SK-N-SH (cell line): ENCODE measurements around the gene MICB. TPM values are rescaled to one million over a fixed set of nuclear protein-coding genes. Genes with fewer than 3 reads are reported as not detected.

Source experiments
- CTCF ChIA-PET: fragments of 300-600, 350-600 bp; formaldehyde crosslinking; extraction: SDS; loops from one replicate; lab custom pipeline; 2021; lab: Yijun Ruan, JAX
- POLR2A ChIA-PET: fragments of 350-600 bp; sonication (Branson Sonifier 250); formaldehyde crosslinking; extraction: SDS; loops from one replicate; lab custom pipeline; 2020; ENCODE audit warnings: antibody characterized with exemption, inconsistent platforms; lab: Yijun Ruan, JAX
- DNase-seq: peaks from one replicate; pipeline ENCODE4 v3.0.0; 2012
- H2AFZ ChIP-seq: fragments of 200-600 bp; sonication (generic); 2 replicates; pipeline ENCODE4 v1.8.1; 2016; ENCODE audit warnings: antibody characterized with exemption, mild to moderate bottlenecking, low read depth
- H3F3A ChIP-seq: fragments of 200-600 bp; sonication (generic); replicated peaks from 2 replicates; pipeline ENCODE3; 2016; ENCODE audit warnings: antibody characterized with exemption, mild to moderate bottlenecking; ENCODE audit not compliant: insufficient read depth
- H3K27ac ChIP-seq, 2 experiments: fragments of 200-500 bp in 1 of 2; fragments of 200-600 bp in 1 of 2; sonication (Bioruptor generic) in 1 of 2; sonication (generic), shearing (Covaris generic) in 1 of 2; 2 replicates each; pipeline versions ENCODE4 v1.5.1 to v1.6.1; 2014 to 2016; ENCODE audit warnings: low read depth in 2 of 2, inconsistent platforms in 1 of 2, low read length in 1 of 2, mild to moderate bottlenecking in 1 of 2, mixed read lengths in 1 of 2
- H3K27me3 ChIP-seq: fragments of 200-600 bp; sonication (generic), shearing (Covaris generic); 2 replicates; pipeline ENCODE4 v1.6.1; 2016; ENCODE audit warnings: mixed run types; ENCODE audit not compliant: insufficient read depth
- H3K36me3 ChIP-seq, 2 experiments: fragments of 200-500 bp in 1 of 2; fragments of 200-600 bp in 1 of 2; sonication (Bioruptor generic) in 1 of 2; sonication (generic) in 1 of 2; replicated peaks in 1 of 2; 2 replicates each; pipeline versions ENCODE3 to v1.5.1; 2014 to 2016; ENCODE audit warnings: low read length in 1 of 2, mild to moderate bottlenecking in 1 of 2; ENCODE audit not compliant: insufficient read depth in 2 of 2, control insufficient read depth in 1 of 2
- H3K4me1 ChIP-seq, 2 experiments: fragments of 200-500 bp in 1 of 2; fragments of 200-600 bp in 1 of 2; sonication (Bioruptor generic) in 1 of 2; sonication (generic), shearing (Covaris generic) in 1 of 2; 2 replicates each; pipeline versions ENCODE4 v1.5.1 to v1.6.1; 2014 to 2016; ENCODE audit warnings: low read depth in 1 of 2, low read length in 1 of 2, mixed run types in 1 of 2; ENCODE audit not compliant: insufficient read depth in 2 of 2, control insufficient read depth in 1 of 2
- H3K4me2 ChIP-seq: fragments of 200-600 bp; sonication (generic), shearing (Covaris generic); 2 replicates; pipeline ENCODE4 v1.6.1; 2017; ENCODE audit warnings: mixed run types
- H3K4me3 ChIP-seq, 2 experiments: fragments of 200-500 bp in 1 of 2; fragments of 200-600 bp in 1 of 2; sonication (Bioruptor generic) in 1 of 2; sonication (generic), shearing (Covaris generic) in 1 of 2; 2 replicates each; pipeline versions ENCODE4 v1.5.1 to v1.8.1; 2014 to 2016; ENCODE audit warnings: low read depth in 2 of 2, inconsistent platforms in 1 of 2, low read length in 1 of 2, mild to moderate bottlenecking in 1 of 2, mixed read lengths in 1 of 2, moderate library complexity in 1 of 2
- H3K79me2 ChIP-seq: fragments of 200-600 bp; sonication (generic); 2 replicates; pipeline ENCODE4 v1.8.1; 2017; ENCODE audit warnings: mild to moderate bottlenecking; ENCODE audit not compliant: insufficient read depth
- H3K9ac ChIP-seq: fragments of 200-600 bp; sonication (generic); 2 replicates; pipeline ENCODE4 v1.6.1; 2017; ENCODE audit warnings: mixed run types
- H3K9me2 ChIP-seq: fragments of 200-600 bp; sonication (generic); 2 replicates; pipeline ENCODE4 v1.6.1; 2017; ENCODE audit warnings: mixed run types
- H3K9me3 ChIP-seq: fragments of 200-600 bp; sonication (generic); 2 replicates; pipeline ENCODE4 v1.6.1; 2017; ENCODE audit warnings: mixed run types, mild to moderate bottlenecking, moderate library complexity
- H4K20me1 ChIP-seq: fragments of 200-600 bp; sonication (generic); 2 replicates; pipeline ENCODE4 v1.6.1; 2017; ENCODE audit warnings: mild to moderate bottlenecking, mixed run types; ENCODE audit not compliant: insufficient read depth
- ELF1 ChIP-seq: IDR thresholded peaks from 2 replicates; pipeline ENCODE4 v1.4.0; 2012
- EP300 ChIP-seq, 2 experiments: IDR thresholded peaks; 2 replicates each; pipeline versions ENCODE4 v1.4.0 to v1.6.1; 2012; ENCODE audit warnings: borderline replicate concordance in 1 of 2, low read depth in 1 of 2, low read length in 1 of 2
- EZH2phosphoT487 ChIP-seq: fragments of 200-600 bp; sonication (generic); IDR thresholded peaks from 2 replicates; pipeline ENCODE4 v1.6.1; 2017; ENCODE audit warnings: low read depth, mixed run types, mild to moderate bottlenecking, antibody characterized with exemption, moderate library complexity, borderline replicate concordance
- FOSL2 ChIP-seq: IDR thresholded peaks from 2 replicates; pipeline ENCODE4 v1.4.0; 2012; ENCODE audit warnings: low read depth, mild to moderate bottlenecking, moderate library complexity, borderline replicate concordance
- FOXJ3 ChIP-seq: sonication (generic); formaldehyde crosslinking; IDR thresholded peaks from 2 replicates; pipeline ENCODE4 v1.5.1; 2020; ENCODE audit warnings: mild to moderate bottlenecking, missing genetic modification reagents
- FOXM1 ChIP-seq: IDR thresholded peaks from 2 replicates; pipeline ENCODE4 v1.4.0; 2012; ENCODE audit warnings: low read depth, mild to moderate bottlenecking
- GABPA ChIP-seq: IDR thresholded peaks from 2 replicates; pipeline ENCODE4 v1.4.0; 2012; ENCODE audit warnings: low read depth, mild to moderate bottlenecking
- GATA2 ChIP-seq: sonication (generic); formaldehyde crosslinking; IDR thresholded peaks from 2 replicates; pipeline ENCODE4 v1.5.0; 2020; ENCODE audit warnings: mild to moderate bottlenecking, missing genetic modification reagents
- JUND ChIP-seq: IDR thresholded peaks from 2 replicates; pipeline ENCODE4 v1.4.0; 2012
- MEF2A ChIP-seq: IDR thresholded peaks from 2 replicates; pipeline ENCODE4 v1.4.0; 2012; ENCODE audit warnings: low read depth, borderline replicate concordance
- MXI1 ChIP-seq: IDR thresholded peaks from 2 replicates; pipeline ENCODE4 v1.6.1; 2012; ENCODE audit warnings: mild to moderate bottlenecking, low read depth, low read length, improper control_type of control experiment
- NFIC ChIP-seq: IDR thresholded peaks from 2 replicates; pipeline ENCODE4 v1.4.0; 2012; ENCODE audit warnings: borderline replicate concordance
- POLR2AphosphoS5 ChIP-seq: IDR thresholded peaks from 2 replicates; pipeline ENCODE4 v1.6.1; 2012; ENCODE audit warnings: low read depth, low read length
- RAD21 ChIP-seq: IDR thresholded peaks from 2 replicates; pipeline ENCODE4 v1.6.1; 2012; ENCODE audit warnings: mild to moderate bottlenecking, low read length
- RCOR1 ChIP-seq: fragments of 150-350 bp; IDR thresholded peaks from 2 replicates; pipeline ENCODE4 v1.6.1; 2017; ENCODE audit warnings: antibody characterized with exemption, low read length
- RFX5 ChIP-seq: IDR thresholded peaks from 2 replicates; pipeline ENCODE4 v1.6.1; 2012; ENCODE audit warnings: mild to moderate bottlenecking, improper control_type of control experiment, low read length
- SIN3A ChIP-seq: IDR thresholded peaks from 2 replicates; pipeline ENCODE4 v1.6.1; 2012; ENCODE audit warnings: low read depth, mild to moderate bottlenecking, low read length, moderate library complexity, borderline replicate concordance
- SMC3 ChIP-seq: IDR thresholded peaks from 2 replicates; pipeline ENCODE4 v1.6.1; 2012; ENCODE audit warnings: low read depth, low read length, improper control_type of control experiment
- TAF1 ChIP-seq: IDR thresholded peaks from 2 replicates; pipeline ENCODE4 v1.6.1; 2012; ENCODE audit warnings: low read depth, mild to moderate bottlenecking, low read length, moderate library complexity, borderline replicate concordance
- TEAD4 ChIP-seq: IDR thresholded peaks from 2 replicates; pipeline ENCODE4 v1.4.0; 2012; ENCODE audit warnings: mild to moderate bottlenecking, borderline replicate concordance; ENCODE audit not compliant: insufficient read depth
- WGBS: methylation state at CpG from one replicate; pipeline ENCODE4 v1.1.6; 2017; ENCODE audit warnings: low lambda C conversion rate; 5-methylcytosine and 5-hydroxymethylcytosine counted together
- polyA plus RNA-seq, 3 experiments: library from polyadenylated mRNA; depleted of rRNA; stranded (reverse); fragments of >200 nt; gene quantifications; 2 replicates each; pipeline ENCODE4 v1.2.3, GENCODE V29; 2012
- TF ChIP-seq, protein P1 (sequence below): fragments of 150-350 bp; IDR thresholded peaks from 2 replicates; pipeline ENCODE4 v1.6.1; 2016; ENCODE audit warnings: mild to moderate bottlenecking, low read depth, low read length
- TF ChIP-seq, protein P2 (sequence below): IDR thresholded peaks from 2 replicates; pipeline ENCODE4 v1.4.0; 2012; ENCODE audit warnings: low read depth, borderline replicate concordance

The MICB gene
- polyA plus RNA-seq, 1 of the 3 experiments (the other 2 are of a cell fraction): 9.7 TPM

DNA sequence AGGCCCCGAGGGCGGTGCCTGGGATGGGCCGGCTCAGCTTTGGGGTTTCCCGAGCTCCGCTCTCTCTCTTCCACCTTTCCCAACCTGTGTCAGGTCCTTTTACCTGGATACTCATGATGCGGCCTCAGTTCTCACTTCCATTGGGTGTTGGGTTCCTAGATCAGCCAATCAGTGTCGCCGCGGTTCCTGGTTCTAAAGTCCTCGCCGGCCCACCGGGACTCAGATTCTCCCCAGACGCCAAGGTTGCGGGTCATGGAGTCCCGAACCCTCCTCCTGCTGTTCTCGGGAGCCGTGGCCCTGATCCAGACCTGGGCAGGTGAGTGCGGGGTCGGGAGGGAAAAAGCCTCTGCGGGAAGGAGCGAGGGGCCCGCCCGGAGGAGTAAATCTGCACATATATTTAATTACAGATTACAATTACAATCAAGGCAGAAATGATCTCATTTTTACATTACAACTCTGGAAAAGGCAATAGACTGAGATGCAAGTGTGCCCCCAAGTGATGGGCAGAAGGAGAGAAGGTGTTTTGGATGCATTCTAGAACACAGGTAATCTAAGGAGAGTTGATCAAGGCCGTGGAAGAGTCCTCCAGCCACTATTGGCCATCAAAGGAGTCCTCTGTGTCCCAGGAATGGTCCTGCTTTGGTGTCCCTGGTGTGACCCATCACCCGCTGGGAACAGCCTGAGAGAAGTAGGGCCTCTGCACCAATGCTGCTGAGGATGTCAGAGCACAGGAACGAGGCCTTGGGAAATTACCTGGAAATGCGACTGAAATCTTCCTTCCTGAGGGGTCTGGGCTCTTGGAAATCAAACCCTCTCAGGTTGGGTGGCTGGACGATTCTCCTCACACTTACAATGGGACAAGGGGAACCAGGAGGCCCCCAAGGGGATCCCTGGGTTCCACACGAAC is 34.7 kb upstream of the MICB start:
- H2AFZ ChIP-seq: 0 out of 2 replicates have a peak overlapping the region, but pooled peaks have one; percentile 58
- POLR2A ChIA-PET: interaction anchor here (1.1 kb wide), 1 partner anchor 50 kb away, joined by 3 read pairs; no protein-coding TSS in a partner anchor
- H3F3A ChIP-seq: no peaks in the 10 kb centered on the region
- H3K4me2 ChIP-seq: peak overlapping the region; percentile 71
- H3K27me3 ChIP-seq: peaks cover 30% of the 10 kb centered on the region
- CTCF ChIA-PET: no interaction called here
- no peak overlapping the region for H3K9ac ChIP-seq
- no peak overlapping the region for H3K27ac ChIP-seq
- peak overlapping the region; percentile 42 to 47; a peak in 3 of 4 replicates for H3K4me3 ChIP-seq
- TF ChIP-seq RFX5 (peak; percentile 99), TEAD4 (no peak)
- TF ChIP-seq, protein P1, sequence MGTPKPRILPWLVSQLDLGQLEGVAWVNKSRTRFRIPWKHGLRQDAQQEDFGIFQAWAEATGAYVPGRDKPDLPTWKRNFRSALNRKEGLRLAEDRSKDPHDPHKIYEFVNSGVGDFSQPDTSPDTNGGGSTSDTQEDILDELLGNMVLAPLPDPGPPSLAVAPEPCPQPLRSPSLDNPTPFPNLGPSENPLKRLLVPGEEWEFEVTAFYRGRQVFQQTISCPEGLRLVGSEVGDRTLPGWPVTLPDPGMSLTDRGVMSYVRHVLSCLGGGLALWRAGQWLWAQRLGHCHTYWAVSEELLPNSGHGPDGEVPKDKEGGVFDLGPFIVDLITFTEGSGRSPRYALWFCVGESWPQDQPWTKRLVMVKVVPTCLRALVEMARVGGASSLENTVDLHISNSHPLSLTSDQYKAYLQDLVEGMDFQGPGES: 0 out of 2 replicates have a peak, but pooled peaks have one; percentile 26
- no peaks in the 10 kb centered on the region for H4K20me1 ChIP-seq
- H3K79me2 ChIP-seq: no peaks in the 10 kb centered on the region
- no peaks in the 10 kb centered on the region for H3K36me3 ChIP-seq
- H3K9me2 ChIP-seq: no peaks in the 10 kb centered on the region
- peak; percentile 69 for DNase-seq
- no peaks in the 10 kb centered on the region; a peak in 1 of 4 replicates for H3K4me1 ChIP-seq
- WGBS: 8% methylated on average over 17 of the region's 29 CpGs
- no peaks in the 10 kb centered on the region for H3K9me3 ChIP-seq

DNA sequence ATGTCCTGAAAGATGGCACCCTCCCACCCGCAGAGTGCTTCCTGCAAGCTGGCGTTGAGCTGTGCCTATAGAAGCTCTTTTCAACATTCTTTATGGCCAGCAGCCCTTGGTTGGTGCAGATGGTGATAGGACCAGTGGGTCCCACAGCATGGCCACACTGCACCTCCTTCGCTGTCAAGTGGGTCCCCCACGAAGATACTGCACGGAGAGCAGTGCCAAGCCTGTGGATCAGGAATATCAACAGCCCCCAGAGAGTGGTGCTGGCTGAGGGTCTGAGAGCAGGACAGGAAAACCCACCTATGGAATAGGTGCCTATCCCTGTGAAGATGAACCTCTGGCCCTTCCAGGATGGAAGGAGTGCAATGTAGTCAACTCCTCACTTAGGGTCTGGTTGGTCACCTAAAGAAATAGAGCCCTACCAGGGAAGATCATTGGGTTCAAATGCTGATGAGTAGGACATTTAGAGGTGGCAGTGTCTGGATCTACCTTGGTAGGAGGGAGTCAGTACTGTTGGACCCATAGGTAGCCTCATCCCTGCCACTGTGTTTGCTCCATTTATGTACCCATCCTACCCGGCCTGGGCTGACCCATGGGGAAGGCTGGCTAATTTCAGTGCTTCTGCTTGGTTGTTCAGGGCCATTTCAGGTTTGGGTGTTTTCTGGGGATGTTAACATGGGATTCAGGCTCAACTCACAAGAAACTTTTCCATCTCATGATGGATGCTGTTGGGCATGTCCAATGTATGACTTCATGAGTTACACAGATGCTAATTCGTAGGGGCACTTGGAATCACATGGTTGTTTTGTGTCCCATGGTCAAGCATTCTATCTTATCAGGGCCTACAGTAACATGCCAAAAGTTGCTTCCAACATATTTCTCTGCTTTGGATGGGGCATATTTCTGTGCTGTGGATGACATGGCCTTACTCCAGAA is 33.4 kb upstream of the MICB start:
- no peaks in the 10 kb centered on the region for H3K79me2 ChIP-seq
- H3K9ac ChIP-seq: no peak overlapping the region
- ChIA-PET POLR2A (no interaction called here), CTCF (no interaction called here)
- WGBS: 13% methylated on average over 7 of the region's 7 CpGs
- no peak overlapping the region for H3K27ac ChIP-seq
- no peak for DNase-seq
- no peak overlapping the region for H3K4me3 ChIP-seq
- H3K9me3 ChIP-seq: no peaks in the 10 kb centered on the region
- no peaks in the 10 kb centered on the region for H3F3A ChIP-seq
- no peaks in the 10 kb centered on the region for H3K9me2 ChIP-seq
- no peaks in the 10 kb centered on the region for H4K20me1 ChIP-seq
- peaks cover 34% of the 10 kb centered on the region for H3K27me3 ChIP-seq
- H3K4me2 ChIP-seq: no peak overlapping the region
- H3K4me1 ChIP-seq: no peaks in the 10 kb centered on the region; a peak in 1 of 4 replicates
- H2AFZ ChIP-seq: no peak overlapping the region
- H3K36me3 ChIP-seq: no peaks in the 10 kb centered on the region
- TF ChIP-seq POLR2AphosphoS5 (no peak), MEF2A (no peak), EZH2phosphoT487 (no peak), SIN3A (no peak), TAF1 (no peak), FOSL2 (no peak), MXI1 (no peak), ELF1 (no peak), GATA2 (CRISPR knock-in tag) (no peak), GABPA (no peak), SMC3 (no peak), RAD21 (no peak), EP300 (IDR thresholded peaks at IDR 0.05; ENCODE audit: borderline replicate concordance in 1 of 2, low read depth in 1 of 2, low read length in 1 of 2) (no peak), JUND (no peak), RCOR1 (no peak), NFIC (no peak), FOXM1 (no peak), FOXJ3 (no peak)
- TF ChIP-seq, protein P2, sequence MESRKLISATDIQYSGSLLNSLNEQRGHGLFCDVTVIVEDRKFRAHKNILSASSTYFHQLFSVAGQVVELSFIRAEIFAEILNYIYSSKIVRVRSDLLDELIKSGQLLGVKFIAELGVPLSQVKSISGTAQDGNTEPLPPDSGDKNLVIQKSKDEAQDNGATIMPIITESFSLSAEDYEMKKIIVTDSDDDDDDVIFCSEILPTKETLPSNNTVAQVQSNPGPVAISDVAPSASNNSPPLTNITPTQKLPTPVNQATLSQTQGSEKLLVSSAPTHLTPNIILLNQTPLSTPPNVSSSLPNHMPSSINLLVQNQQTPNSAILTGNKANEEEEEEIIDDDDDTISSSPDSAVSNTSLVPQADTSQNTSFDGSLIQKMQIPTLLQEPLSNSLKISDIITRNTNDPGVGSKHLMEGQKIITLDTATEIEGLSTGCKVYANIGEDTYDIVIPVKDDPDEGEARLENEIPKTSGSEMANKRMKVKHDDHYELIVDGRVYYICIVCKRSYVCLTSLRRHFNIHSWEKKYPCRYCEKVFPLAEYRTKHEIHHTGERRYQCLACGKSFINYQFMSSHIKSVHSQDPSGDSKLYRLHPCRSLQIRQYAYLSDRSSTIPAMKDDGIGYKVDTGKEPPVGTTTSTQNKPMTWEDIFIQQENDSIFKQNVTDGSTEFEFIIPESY: no peak
